GM12872 (cell line): ENCODE data around the gene PSMD4.

Source experiments
- TF ChIP-seq, protein P1 (sequence below): IDR thresholded peaks from 3 replicates; pipeline ENCODE4 v1.5.1; 2011; ENCODE audit warnings: low read depth, mild to moderate bottlenecking, low read length, moderate library complexity; ENCODE audit not compliant: insufficient read depth

Gene PSMD4

DNA sequence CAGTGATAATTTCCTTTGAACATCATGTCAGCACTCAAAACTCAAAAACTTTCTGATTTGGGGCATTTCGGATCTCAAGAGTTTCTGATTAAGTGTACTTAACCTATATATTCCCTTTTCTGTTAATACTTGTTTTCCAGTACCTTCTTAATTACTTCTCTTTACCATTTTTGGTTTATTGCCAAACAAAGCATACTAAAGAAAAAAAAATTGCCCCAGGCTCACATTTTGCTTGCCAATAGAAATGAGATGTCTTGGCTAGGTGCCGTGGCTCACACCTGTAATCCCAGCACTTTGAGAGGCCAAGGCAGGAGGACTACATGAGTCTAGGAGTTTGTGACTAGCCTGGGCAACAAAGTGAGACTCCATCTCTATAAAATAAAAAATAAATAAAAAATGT, 4.8 kb downstream of the PSMD4 start:
- TF ChIP-seq, protein P1, sequence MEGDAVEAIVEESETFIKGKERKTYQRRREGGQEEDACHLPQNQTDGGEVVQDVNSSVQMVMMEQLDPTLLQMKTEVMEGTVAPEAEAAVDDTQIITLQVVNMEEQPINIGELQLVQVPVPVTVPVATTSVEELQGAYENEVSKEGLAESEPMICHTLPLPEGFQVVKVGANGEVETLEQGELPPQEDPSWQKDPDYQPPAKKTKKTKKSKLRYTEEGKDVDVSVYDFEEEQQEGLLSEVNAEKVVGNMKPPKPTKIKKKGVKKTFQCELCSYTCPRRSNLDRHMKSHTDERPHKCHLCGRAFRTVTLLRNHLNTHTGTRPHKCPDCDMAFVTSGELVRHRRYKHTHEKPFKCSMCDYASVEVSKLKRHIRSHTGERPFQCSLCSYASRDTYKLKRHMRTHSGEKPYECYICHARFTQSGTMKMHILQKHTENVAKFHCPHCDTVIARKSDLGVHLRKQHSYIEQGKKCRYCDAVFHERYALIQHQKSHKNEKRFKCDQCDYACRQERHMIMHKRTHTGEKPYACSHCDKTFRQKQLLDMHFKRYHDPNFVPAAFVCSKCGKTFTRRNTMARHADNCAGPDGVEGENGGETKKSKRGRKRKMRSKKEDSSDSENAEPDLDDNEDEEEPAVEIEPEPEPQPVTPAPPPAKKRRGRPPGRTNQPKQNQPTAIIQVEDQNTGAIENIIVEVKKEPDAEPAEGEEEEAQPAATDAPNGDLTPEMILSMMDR, result no peak

DNA sequence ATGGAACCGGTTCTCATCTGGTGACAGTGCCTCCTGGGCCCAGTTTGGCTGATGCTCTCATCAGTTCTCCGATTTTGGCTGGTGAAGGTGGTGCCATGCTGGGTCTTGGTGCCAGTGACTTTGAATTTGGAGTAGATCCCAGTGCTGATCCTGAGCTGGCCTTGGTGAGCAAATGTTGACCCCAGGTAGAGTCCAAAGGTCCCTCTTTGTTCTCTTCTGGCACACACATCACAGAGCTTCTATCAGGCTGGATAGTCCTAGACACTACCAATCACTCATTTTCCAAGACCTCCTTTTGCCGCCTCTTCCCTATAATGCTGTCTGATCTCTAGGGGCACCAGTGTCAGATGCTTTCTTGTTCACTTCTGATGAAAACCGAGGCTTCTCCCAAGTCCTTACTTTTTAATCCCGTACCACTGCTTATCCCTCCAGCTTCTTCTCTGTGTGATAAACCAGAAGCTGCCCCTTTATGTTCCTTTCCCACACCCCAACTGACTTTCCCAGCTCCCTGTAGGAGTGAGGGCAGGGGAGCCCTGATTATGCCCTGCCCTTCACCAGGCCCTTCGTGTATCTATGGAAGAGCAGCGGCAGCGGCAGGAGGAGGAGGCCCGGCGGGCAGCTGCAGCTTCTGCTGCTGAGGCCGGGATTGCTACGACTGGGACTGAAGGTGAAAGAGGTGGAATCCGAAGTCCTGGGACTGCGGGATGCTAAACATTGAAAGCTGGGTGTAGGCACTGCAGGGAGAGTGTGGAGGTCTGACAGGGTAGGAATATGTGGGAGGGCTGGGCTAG, 11.1 kb downstream of the PSMD4 start:
- TF ChIP-seq, protein P1, result no peak

DNA sequence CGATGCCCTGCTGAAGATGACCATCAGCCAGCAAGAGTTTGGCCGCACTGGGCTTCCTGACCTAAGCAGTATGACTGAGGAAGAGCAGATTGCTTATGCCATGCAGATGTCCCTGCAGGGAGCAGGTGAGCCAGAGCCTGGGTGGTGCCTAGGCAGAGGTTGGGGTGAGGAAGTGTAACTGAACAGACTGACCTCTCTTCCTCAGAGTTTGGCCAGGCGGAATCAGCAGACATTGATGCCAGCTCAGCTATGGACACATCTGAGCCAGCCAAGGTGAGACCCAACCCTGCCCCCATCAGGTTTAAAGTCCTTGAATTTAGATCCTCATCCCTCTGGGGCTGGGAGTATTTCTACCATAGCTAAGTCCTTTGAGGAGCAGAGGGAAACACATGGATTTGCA, 11.8 kb downstream of the PSMD4 start:
- TF ChIP-seq, protein P1, result no peak

DNA sequence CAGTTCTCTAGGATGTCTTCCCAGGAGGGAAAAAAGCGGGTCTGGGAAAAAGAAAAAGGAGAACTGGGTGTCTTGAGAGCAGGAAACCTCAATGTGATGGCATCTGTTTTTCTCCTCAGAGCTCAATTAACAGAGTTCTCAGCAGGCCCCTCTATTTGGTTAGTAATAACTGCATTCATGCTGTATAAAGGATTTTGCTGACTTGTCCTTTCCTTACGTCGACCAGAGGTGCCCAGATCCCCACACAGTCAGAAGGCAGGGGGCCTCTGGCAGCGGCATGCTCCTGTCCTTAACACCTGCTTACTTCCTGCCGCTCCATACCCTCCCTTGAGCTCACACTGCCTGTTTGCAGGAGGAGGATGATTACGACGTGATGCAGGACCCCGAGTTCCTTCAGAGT, 12.3 kb downstream of the PSMD4 start:
- TF ChIP-seq, protein P1, result no peak

DNA sequence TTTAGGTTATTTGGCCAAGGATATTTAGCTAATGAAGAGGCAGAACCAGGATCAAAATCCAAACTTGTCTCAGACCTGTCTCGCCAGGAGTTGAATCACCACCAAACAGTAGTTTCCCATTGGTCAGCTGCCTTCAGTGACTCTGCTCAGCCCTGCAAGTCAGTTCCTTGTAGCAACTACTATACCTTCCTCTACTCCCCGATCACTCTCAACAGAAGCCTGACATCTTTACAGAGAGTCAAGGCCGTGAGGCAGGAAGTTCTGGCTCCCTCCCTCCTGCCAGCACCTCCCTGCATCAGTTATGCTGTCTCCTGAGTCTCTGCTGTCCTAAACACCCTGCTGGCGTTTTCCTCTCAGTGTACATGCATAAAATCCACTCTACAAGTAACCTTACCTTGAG, 13.2 kb downstream of the PSMD4 start:
- TF ChIP-seq, protein P1, result no peak

DNA sequence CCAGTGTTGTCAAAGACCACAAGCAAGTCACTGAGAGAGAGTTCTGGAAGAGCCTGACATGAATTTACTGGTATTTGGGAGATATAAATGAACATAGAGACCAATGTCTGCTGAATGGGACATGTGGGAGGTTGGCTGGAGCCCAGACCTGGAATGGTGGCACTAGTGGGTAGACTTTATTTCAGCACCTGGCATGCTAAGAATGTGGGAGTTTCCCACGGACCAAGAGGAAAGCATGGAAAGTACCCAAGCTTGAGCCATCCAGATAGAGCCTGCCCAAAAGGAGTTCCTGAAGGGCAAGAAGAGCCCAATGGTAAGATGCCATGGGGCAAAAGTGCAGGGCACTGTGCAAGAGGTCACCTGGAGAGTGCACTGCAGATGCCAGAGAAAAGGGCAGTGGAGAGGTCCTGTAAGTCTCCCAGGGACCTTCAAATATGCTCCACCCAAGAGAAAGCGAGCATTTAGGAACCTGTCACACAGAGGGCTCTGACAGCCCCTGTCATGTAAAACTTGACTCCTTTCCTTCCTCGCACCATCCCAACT, 19.5 kb downstream of the PSMD4 start:
- TF ChIP-seq, protein P1, result no peak

DNA sequence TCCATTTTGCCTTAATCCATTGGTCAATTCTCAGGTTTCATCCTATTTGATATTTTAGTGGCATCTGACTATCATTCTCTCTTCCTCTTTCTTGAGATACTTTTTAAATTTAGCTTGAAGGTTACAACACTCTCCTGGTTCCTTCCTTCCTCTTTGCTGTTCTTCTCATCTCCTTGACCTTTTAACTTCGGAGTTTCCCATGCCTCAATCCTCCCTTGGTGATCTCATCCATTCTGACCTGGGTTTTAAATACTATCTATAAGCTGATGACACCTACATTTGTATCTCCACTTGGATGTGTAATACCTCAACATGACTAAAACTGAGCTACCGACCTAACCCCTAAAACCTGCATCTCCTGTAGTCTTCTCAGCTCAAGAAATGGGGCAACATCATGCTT, 22.7 kb downstream of the PSMD4 start:
- TF ChIP-seq, protein P1, result no peak
